Measurements from ENCODE around the gene HK1.
A peak's percentile ranks its signal among the peaks of the same experiment; 100 is the strongest.
"Not testable (repeated sequence)": the region's sequence is repeated elsewhere in the genome, so short reads cannot be mapped to it uniquely, and the experiment has no call there.

The HK1 gene

DNA sequence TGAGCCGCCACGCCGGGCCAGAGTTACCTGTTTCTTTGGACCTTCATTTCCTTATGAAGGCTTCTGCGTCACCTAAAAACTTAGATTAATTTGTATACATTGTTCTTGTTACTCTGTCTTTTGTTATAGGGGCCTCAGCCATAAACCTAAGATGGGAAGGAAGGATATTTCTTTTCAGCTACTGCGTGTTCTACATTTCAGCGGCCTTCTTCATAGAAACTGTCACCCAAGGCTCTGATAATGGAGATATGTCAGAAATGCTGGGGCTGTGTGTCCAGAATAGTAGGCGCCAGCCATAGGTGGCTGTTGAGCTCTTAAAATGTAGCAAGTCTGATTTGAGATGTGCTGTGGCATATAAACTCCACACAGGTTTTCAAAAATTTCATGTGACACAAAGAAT is 52.9 kb downstream of the HK1 start:
- no peak for DNase-seq

DNA sequence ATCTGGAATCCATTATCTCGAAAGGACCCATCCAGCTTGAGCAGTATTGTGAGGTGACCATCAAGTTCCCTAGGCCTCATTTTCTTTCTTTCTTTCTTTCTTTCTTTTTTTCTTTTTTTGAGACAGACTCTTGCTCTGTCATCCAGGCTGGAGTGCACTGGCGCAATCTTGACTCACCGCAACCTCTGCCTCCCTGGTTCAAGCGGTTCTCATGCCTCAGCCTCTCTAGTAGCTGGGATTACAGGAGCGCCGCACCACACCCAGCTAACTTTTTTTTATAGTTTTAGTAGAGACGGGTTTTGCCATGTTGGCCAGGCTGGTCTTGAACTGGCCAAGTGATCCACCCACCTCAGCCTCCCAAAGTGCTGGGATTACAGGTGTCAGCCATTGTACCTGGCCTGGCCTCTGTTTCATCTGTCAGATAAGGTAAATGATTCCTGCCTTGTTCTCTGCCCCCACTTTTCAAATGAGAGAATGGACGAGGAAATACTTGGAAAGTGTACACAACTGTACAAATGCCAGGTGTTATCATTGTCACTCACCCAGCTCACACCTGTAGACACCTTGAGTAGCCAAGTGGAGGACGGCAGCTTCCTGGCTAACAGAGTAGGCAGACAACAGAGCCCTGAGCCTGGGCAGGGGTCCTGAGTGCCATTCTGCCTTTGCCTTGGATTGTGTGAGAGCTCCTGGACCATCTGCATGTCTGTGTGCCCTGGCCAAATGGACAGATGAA is 54.1 kb downstream of the HK1 start:
- DNase-seq: no peak

DNA sequence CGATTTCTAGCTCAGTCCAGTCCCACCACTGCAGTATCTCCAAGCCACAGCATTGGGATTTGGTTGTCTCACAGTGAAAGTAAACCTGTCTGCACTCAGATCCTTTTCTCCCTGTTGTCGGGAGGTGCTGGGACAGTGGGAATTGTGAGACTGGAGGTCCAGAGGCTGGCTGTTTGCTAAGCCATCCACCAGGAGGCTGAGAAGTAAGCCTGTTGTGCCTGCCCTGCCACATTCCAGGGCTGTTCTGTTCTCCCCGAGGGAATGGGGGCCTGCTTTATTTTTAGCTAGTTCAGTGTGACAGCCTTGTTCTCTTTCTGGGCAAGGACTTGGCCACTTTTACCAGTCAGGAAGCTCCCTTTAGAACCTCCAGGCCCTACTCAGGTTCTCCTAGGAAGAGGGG is 54.9 kb downstream of the HK1 start:
- DNase-seq: no peak

DNA sequence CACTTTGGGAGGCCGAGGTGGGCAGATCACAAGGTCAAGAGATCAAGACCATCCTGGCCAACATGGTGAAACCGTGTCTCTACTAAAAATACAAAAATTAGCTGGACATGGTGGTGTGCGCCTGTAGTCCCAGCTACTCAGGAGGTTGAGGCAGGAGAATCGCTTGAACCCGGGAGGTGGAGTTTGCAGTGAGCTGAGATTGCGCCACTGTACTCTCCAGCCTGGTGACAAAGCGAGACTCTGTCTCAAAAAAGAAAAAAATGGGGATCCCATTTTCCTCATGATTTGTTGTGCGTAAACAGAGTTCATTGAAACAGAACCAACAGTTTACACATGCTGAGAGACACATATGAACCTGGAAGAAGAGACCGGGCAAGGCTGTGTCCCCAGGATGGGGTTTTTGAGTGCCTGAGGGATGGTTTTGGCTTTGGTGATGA is 55.6 kb downstream of the HK1 start:
- DNase-seq: not testable (repeated sequence)

DNA sequence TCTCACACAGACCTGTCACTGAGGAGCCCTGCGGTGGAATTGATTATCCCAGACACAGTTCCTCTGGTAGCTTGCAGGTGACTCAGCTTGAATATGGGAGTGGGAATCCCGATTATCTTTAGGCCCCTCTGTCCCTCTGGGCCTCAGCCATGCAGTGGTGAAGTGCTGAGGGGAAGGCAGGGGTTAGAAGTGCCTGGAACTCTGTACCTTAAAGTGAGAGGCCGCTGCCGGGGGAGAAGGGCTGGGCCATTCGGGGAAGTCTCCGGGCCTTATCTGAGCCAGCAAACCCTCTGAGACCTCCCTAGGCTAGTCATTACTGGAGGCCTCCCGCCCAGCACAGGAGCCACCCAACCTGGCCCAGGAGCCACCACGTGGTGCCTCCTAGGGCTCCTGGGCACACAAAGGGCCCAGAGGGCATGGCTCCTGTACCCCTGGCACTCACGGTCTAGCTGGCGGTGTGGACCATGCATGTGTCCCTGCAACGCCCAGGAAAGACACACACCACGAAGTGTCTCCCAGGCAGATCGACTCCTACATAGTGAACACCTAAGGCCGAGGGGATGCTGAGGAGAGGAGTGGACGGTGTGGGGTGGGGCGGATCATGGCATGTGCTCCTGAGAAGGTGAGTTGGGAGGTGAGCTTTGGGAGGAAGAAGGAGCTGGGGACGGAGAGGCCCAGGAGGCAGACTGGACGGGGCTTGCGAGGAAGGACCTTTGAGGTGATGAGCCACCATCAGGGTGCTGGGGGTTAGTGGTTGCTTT is 56.2 kb downstream of the HK1 start:
- DNase-seq: no peak

DNA sequence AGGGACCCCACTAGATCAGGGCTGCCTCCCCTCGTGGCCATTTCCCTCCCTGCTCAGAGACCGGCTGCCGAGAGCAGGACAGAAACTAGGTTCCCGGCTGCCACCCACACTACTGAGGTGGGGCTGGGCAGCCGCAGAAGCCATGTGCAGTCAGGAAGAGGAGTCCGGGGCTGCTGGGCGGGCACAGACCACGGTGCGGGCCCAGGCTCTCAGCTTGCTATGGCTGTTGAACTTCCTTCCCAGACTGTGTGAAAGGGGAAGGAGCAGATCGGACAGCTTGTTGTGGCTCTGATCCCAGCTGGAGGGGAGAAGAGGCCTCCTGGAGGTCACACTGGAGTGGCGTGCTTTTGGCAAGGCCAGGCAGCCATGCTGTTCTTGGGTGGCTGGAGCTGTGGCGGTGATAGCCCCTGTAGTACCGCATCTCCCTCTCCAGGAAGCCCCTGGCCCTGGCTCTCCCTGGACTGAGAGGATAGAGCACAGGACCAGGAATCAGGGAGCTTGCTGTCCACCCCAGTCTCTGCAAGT is 56.8 kb downstream of the HK1 start:
- no peak for DNase-seq

DNA sequence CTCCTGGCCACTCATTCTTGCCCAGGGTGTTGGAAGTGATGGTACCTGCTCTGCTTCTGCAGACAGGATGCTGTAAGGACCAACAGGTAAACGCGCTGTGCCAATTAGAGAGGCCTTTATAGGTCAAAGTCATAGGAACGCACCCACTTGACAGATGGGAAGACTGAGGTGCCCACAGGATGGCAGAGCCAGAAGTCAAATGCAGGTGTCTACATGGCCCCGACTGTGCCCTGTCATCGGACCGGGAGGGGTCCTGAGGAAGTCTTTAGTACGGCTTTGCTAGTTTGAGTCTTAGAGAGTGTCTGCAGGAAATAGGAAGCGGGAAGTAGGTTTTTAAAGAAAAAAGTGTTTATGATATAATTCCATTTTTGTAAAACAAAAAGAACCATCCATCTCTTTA is 57.3 kb downstream of the HK1 start:
- DNase-seq: no peak

DNA sequence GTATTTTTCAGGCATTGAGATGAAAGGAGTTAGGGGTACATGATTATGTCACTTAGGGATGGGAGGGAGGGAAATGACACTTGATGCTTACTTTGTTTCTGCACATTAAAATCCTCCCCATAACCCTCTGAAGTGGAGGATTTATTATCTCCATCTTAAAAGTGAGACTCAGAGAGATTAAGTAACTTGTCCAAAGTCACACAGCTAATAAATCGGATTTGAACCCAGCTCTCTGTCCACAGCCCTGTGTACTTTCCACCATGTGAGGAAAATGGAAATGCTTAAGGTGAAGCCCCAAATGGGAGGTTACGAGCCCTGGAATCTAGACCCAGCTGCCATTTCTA is 58.6 kb downstream of the HK1 start:
- no peak for DNase-seq

DNA sequence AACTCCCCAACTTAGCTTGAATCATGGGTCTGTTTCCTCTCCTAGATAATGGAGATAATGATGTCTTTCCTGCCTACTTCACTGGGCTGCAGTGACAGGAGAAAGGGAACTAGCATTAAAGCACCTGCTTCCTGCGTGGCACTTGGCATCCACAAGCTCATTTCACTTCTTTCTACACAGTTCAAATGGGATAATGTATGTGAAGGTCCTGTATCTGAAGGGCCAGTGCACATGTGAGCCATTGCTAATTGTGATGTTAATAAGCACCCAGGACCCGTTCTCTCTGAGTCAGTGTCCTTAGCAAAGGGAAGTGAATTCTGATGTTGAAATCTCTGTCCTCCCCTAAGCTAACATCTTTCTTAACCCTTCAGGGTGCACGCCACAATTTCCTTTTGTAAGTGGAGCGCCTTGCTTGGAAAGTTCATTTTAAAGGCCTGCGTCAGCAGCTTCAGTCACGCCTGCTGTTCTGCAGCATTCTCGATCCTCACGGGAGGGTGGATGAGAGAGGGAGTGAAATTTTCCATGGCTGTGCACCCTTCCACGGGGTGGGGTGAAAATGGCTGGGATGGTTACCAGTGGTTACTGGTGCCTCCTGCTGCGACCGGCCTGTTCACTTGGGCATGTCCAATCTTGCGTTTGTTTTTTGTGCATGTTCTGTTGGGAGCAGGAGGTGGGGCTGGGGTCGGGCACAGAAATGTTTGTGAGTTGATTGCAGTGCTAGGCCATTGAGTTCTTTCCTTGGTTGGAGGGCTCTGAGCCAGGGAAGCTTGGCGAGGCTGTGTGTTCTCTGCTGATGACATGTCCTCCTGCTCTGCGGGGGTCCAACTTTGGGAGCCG is 59.2 kb downstream of the HK1 start:
- no peak for DNase-seq

DNA sequence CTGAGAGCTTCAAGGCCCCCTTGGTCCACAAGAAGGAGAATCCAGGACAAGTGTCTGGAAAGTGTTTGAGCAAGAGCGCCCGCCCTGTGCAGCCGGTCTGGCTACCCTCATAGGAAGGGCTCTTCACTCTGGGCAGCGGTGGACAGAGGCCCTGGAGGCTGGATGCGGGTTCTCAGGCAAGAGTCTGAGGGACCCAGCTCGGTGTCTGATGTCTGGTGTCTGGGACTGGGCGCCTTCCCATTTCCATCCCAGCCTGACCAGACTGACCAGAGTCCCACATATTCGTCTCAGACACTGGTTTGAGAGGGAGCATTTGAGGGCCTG is 59.8 kb downstream of the HK1 start:
- no peak for DNase-seq

DNA sequence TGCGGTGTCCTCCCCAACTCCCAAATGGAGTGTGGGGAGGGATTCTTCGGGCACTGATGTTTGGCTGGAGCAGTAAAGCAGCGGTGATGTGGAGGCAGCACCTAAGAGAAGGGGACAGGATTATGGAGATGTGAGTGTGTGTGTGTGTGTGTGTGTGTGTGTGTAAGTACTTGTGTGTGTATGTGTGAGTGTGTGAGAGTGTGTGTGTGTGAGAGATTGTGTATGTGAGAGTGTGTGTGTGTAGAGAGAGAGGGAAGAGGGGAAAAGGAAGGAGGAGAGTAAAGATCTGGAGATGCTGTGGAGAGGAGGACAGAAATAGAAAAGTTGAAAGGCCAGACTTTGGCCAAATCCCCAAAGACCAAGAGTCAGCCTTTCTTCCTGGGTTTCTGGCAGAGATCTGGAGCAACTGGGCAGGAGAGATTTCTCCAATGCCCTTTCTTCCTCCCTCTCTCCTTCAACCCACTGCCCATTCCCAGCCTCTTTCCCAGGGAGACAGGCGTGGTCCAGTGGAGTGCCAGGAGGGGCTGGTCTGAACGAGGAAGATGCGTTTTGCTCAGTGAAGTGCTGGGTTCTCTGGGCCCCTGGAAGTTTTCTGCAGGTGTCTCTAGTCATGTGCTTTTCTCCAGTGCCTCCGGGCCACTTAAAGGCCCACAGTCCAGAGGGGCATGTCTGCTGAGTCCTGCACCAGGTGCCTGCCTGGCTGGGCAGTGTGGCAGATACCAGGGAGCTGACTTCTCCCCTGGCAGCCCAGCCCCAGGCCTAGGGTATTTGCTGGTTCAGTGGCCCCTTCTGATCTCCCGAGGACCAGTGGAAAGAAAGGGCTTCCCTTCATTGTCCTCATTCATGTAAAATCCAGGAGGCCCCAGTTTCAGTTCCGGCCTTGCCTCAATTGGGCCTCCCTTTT is 60.5 kb downstream of the HK1 start:
- no peak for DNase-seq

DNA sequence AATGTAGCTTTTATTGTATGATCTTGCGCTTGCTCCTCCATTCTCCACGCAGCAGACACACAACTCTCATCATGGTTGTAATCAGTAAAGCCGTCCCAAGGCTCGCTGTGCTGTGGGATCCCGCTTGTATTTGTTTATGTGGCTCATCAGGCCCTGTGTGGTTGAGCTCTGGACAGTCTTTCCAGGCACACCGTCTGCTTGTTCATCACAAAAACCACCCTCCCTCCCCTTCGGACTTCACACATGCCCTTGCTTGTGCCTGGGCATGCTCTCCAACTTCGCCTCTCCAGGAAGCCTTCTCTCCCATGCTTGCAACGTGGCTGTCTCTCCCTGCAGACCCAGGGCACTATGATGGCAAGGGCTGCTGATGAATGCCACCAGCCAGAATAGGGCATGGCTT is 62.4 kb downstream of the HK1 start:
- no peak for DNase-seq

DNA sequence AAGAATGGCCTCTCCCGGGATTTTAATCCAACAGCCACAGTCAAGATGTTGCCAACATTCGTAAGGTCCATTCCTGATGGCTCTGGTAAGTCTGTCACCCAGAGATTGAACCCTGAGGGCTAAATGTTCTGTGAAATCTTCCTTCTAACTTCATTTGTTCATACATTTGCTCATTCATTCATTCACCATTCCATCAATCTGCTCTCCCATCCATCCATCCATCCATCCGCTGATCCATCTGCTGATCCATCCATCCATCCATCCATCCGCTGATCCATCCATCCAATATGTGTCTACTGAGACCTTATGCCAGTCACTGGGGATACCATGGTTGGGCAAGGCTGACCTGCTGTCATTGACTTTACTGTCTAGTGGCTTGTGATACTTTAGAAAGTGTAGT is 65.6 kb downstream of the HK1 start:
- DNase-seq: no peak

DNA sequence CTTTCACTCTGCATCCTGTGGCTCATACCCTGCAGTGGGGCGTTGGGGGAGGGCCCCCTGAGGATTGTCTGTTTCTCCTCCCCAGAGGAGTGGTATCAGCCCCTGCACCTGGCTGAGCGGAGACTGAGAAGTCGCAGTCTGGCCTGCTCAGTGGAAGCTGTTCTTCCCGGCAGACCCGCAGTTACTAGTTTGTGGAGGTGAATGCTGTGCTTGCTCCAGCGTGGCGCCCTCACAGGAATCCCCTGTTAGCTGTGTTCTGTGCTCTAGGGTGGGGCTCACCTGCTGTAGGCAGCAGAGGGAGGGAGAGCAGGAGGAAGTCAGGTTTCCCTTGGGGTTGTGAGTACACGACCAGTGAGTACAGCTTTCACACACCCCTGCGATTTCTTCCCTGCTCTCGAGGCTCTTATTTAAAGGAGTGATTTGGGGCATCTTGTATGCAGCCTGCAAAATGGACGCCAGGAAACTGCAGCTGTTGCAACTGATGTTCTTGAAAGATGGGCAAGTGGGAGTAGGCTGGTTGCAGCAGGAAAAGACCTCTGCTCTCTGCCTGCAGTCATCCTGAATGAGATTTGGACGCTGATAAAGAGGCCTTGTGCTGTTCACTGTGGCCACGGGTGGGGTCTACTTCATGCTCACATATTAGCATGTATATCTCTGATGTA is 66.4 kb downstream of the HK1 start:
- peak; percentile 33 for DNase-seq

DNA sequence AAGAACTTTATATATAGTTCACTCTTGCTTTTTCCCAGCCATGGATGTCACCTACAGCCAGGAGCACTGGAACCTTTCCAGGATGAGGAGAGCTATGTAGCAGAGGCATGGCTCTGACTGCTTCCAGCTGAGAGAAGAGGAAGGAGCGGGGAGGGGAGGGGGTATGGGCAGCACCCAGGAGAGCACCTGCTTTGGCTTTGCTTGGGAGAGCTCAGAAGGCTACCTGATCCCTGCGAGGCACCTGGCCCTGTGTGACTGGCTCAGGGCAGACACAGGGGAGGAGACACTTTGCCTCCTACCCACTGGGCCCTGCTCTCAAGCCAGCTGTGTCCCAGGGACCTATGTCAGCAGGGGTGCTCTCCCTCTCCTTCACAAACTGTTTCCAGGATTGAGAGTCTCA is 67.1 kb downstream of the HK1 start:
- DNase-seq: no peak

DNA sequence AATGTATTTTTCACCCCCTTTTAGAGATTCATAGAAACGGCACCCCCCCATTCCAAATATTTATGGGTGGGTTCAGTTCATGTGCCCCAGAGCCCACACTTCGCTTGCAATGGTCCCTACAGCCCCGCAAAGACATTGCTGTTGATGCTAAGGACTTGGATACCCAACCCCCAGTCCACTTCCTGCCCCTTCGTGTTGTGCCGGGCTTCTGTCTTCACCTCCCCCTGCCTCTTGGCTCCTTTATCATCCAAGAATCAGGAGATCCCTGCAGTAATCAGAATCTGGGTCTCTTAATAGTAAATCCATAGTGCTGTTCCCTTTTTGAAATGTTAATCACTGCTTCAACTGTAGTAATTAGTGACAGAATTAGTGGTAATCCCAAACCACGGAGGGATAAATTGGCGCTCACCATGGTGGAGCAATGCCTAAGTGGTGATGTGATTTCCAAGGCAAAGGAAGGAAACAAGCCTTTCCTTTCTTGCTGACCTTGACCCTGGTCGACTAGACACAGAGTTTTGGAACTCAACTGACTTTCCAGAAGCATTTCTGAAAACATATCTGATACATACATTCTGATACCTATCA is 67.7 kb downstream of the HK1 start:
- no peak for DNase-seq

DNA sequence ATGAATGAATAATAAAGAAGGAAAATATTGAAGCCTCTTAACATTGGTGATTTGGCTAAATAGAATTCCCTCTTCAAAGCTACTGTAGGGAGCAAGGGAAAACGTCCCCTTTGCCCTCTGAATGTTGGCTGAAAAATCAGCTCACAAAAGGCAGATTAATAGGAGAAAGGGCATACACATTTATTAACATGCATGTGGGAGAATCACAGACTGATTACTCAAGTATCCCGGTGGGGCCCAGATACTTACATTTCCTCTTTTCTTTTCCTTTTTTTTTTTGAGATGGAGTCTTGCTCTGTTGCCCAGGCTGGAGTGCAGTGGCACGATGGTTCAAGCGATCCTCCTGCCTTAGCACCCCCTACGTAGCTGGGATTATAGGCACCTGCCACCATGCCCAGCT is 68.5 kb downstream of the HK1 start:
- no peak for DNase-seq

DNA sequence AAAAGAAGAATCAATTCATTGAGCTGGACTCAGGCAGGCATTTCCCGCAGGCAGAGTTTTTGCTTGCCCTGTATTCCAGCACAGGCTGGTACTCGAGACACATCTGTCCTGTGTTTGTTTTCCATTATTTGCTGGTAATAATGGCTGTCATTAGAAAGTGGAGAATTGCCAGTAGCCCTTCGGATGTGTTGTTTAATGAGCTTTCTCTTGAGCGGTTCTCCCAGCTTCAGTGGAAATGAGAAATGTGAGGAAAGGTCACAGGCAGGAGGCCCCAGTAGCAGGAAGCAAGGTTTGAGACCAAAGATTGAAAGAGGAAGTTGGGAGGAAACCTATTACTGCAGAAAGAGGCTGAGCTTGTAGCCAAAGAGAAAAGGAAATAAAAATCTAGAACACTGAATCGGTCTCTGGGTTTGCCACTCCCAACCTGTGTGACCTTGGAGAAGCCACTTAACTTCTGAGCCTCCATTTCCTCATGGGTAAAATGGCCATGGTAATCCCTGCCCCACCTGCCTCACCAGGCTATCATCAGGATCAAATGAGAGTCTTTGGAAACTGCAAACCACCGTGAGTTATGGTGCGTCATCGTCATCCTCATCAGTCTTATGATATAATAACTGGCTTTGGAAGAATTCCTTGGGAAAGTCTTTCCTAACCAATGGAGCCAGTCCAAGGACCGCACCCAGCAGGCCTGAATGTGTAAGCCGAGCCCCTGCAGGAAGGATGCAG is 70.7 kb downstream of the HK1 start:
- DNase-seq: no peak

DNA sequence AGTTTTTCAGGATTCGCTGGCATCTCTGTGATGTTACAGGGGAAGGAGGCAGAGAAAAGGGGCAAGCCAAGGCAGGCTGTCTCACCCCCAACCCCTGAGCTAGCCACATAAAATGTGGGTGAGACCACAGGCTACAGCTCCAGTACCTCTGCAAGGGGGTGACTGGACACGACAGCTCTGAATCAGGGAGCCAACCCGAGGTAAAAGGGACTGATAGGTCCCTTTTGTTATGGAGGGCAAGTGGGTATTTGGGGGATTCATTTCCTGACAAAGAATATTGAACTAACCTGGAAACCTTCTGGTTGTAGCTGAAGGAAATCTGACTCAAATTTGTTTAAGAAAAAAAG is 71.2 kb downstream of the HK1 start:
- DNase-seq: no peak

DNA sequence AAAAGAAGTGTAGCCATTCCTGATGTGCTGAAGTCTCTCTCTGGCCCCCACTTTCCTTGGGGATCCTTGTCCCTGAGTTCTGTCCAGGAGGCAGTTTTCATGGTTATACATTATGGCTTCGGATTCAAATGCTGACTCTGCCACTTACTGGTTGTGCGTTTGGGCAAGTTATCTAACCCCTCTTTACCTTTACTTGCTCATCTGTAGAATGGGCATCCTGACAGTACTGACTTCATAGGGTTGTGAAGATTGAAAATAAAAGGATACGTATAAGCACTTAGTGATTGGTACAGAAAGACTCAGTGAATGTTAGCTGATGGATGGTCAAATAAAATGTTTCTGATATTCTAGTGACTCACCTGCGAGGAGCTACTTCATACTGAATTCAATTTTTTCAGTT is 73.3 kb downstream of the HK1 start:
- no peak for DNase-seq

Data from activated CD4-positive, alpha-beta T cell treated with anti-CD3 and anti-CD28 coated beads, Interleukin-2, amount 50 U/mL, for 16 hours (primary cell).